A549 (cell line): ENCODE data around the gene GAK. TPM values are rescaled to one million over a fixed set of nuclear protein-coding genes. Genes with fewer than 3 reads are reported as not detected.

Source experiments
- ATAC-seq, 2 experiments: fragments of 200-7000 bp in 1 of 2; fragments of >200 bp in 1 of 2; cut with Nextera tagmentation in 1 of 2; cut with Tn5 transposase in 1 of 2; 3 replicates each; pipeline versions ENCODE4 v1.8.0 to v1.9.1; 2018 to 2020; ENCODE audit warnings: mild to moderate bottlenecking in 1 of 2, moderate library complexity in 1 of 2
- CTCF ChIA-PET: fragments of 300-600 bp; sonication (Branson Sonifier 250); formaldehyde crosslinking; extraction: SDS; loops from one replicate; lab custom pipeline; 2021; ENCODE audit warnings: antibody characterized with exemption, inconsistent platforms; lab: Yijun Ruan, JAX
- POLR2A ChIA-PET: fragments of 350-600 bp; formaldehyde crosslinking; extraction: SDS; loops from one replicate; lab custom pipeline; 2021; ENCODE audit warnings: antibody characterized with exemption, inconsistent platforms; lab: Yijun Ruan, JAX
- DNase-seq, 2 experiments: peaks; one replicate each; pipeline versions ENCODE4 v3.0.0 to v3.0.0-alpha.2; 2011 to 2016; ENCODE audit warnings: low read depth in 1 of 2, low spot score in 1 of 2
- FAIRE-seq: peaks from 2 replicates; lab custom pipeline; 2011; peaks lifted over from hg19 to GRCh38; lab: Jason Lieb, UNC
- H3K27ac ChIP-seq, 2 experiments: fragments of >200 bp; sonication (Bioruptor Twin); formaldehyde crosslinking; 3 replicates each; pipeline ENCODE4 v1.5.1; 2016 to 2017
- H3K4me1 ChIP-seq: fragments of >200 bp; sonication (Bioruptor Twin); formaldehyde crosslinking; 3 replicates; pipeline ENCODE4 v1.6.1; 2016
- H3K4me2 ChIP-seq: fragments of >200 bp; sonication (Bioruptor Twin); formaldehyde crosslinking; 3 replicates; pipeline ENCODE4 v1.6.1; 2016
- H3K4me3 ChIP-seq: fragments of >200 bp; sonication (Bioruptor Twin); formaldehyde crosslinking; 3 replicates; pipeline ENCODE4 v1.5.1; 2016
- H3K9me3 ChIP-seq: fragments of >200 bp; sonication (Bioruptor Twin); formaldehyde crosslinking; 3 replicates; pipeline ENCODE4 v1.6.1; 2016
- CBX8 ChIP-seq: fragments of 200-600 bp; sonication (generic); IDR thresholded peaks from 2 replicates; pipeline ENCODE4 v1.6.1; 2016
- CEBPB ChIP-seq, 2 experiments: fragments of >200 bp in 1 of 2; sonication (Bioruptor Twin) in 1 of 2; formaldehyde crosslinking in 1 of 2; IDR thresholded peaks; 2 replicates each; pipeline ENCODE4 v1.6.1; 2012 to 2016
- CHD2 ChIP-seq: fragments of 150-350 bp; IDR thresholded peaks from 2 replicates; pipeline ENCODE4 v1.6.1; 2014; ENCODE audit warnings: low read length; ENCODE audit not compliant: partially characterized antibody
- CHD4 ChIP-seq: fragments of 200-600 bp; sonication (generic); IDR thresholded peaks from 2 replicates; pipeline ENCODE4 v1.6.1; 2016; ENCODE audit warnings: antibody characterized with exemption, mild to moderate bottlenecking, borderline replicate concordance
- CTCF ChIP-seq: fragments of >200 bp; sonication (Bioruptor Twin); formaldehyde crosslinking; IDR thresholded peaks from 3 replicates; pipeline ENCODE4 v1.5.1; 2016
- EP300 ChIP-seq, 2 experiments: fragments of >200 bp; sonication (Bioruptor Twin); formaldehyde crosslinking; IDR thresholded peaks; 2 replicates in 1 of 2; 3 replicates in 1 of 2; pipeline ENCODE4 v1.6.1; 2016 to 2017
- ESRRA ChIP-seq: fragments of 150-350 bp; IDR thresholded peaks from 2 replicates; pipeline ENCODE4 v1.6.1; 2014; ENCODE audit warnings: mild to moderate bottlenecking, low read length, borderline replicate concordance
- FOSB ChIP-seq: fragments of 250-450 bp; sonication (Bioruptor Pico); IDR thresholded peaks from 2 replicates; pipeline ENCODE4 v1.5.0; 2020; ENCODE audit warnings: mild to moderate bottlenecking, moderate library complexity
- GATA3 ChIP-seq: IDR thresholded peaks from 2 replicates; pipeline ENCODE4 v1.6.1; 2012; ENCODE audit warnings: borderline replicate concordance
- HDAC2 ChIP-seq: fragments of 200-600 bp; sonication (generic); IDR thresholded peaks from 2 replicates; pipeline ENCODE4 v1.6.1; 2016
- HEYL ChIP-seq: fragments of 250-450 bp; sonication (Bioruptor Pico); IDR thresholded peaks from 2 replicates; pipeline ENCODE4 v1.8.0; 2021; ENCODE audit warnings: mild to moderate bottlenecking, moderate library complexity
- HOXA7 ChIP-seq: fragments of 250-450 bp; sonication (Bioruptor Pico); IDR thresholded peaks from 2 replicates; pipeline ENCODE4 v1.5.0; 2020; ENCODE audit warnings: mild to moderate bottlenecking, moderate library complexity
- HOXB5 ChIP-seq: fragments of 250-450 bp; sonication (Bioruptor Pico); IDR thresholded peaks from 2 replicates; pipeline ENCODE4 v1.5.0; 2020; ENCODE audit warnings: mild to moderate bottlenecking, moderate library complexity
- MAFK ChIP-seq: fragments of 450-650 bp; IDR thresholded peaks from 2 replicates; pipeline ENCODE4 v1.6.1; 2014; ENCODE audit not compliant: partially characterized antibody
- MYC ChIP-seq: IDR thresholded peaks from 2 replicates; pipeline ENCODE4 v1.6.1; 2012; ENCODE audit warnings: mild to moderate bottlenecking, inconsistent platforms, low read length, improper control_type of control experiment, borderline replicate concordance
- NFE2L2 ChIP-seq: fragments of 150-350 bp; conservative IDR thresholded peaks from 2 replicates; pipeline ENCODE4 v1.6.1; 2014; ENCODE audit warnings: low read length
- NPAS2 ChIP-seq: fragments of 250-450 bp; sonication (Bioruptor Pico); IDR thresholded peaks from 2 replicates; pipeline ENCODE4 v1.8.0; 2022; ENCODE audit warnings: mild to moderate bottlenecking, moderate library complexity, borderline replicate concordance
- NR3C1 ChIP-seq: fragments of >200 bp; sonication (Bioruptor Twin); formaldehyde crosslinking; IDR thresholded peaks from 3 replicates; pipeline ENCODE4 v1.6.1; 2017
- POLR2A ChIP-seq: IDR thresholded peaks from 2 replicates; pipeline ENCODE4 v1.6.1; 2012; ENCODE audit warnings: mild to moderate bottlenecking, low read length
- POLR2AphosphoS2 ChIP-seq: conservative IDR thresholded peaks from 2 replicates; pipeline ENCODE4 v1.6.1; 2012; ENCODE audit warnings: low read length, improper control_type of control experiment, inconsistent platforms
- RAD21 ChIP-seq, 2 experiments: fragments of >200 bp in 1 of 2; sonication (Bioruptor Twin) in 1 of 2; formaldehyde crosslinking in 1 of 2; IDR thresholded peaks in 1 of 2; conservative IDR thresholded peaks in 1 of 2; 2 replicates in 1 of 2; 3 replicates in 1 of 2; pipeline ENCODE4 v1.6.1; 2012 to 2018; ENCODE audit warnings: inconsistent platforms in 1 of 2
- RARB ChIP-seq: fragments of 250-450 bp; sonication (Bioruptor Pico); IDR thresholded peaks from 2 replicates; pipeline ENCODE4 v1.8.0; 2021; ENCODE audit warnings: mild to moderate bottlenecking, moderate library complexity
- SMC3 ChIP-seq: fragments of >200 bp; sonication (Bioruptor Twin); formaldehyde crosslinking; IDR thresholded peaks from 3 replicates; pipeline ENCODE4 v1.6.1; 2018; ENCODE audit warnings: inconsistent platforms
- TP53 ChIP-seq: fragments of 250-450 bp; sonication (Bioruptor Pico); IDR thresholded peaks from 2 replicates; pipeline ENCODE4 v1.5.0; 2021; ENCODE audit warnings: mild to moderate bottlenecking, moderate library complexity
- USF2 ChIP-seq: fragments of 450-650 bp; IDR thresholded peaks from 2 replicates; pipeline ENCODE4 v1.6.1; 2014; ENCODE audit warnings: antibody characterized with exemption
- ZSCAN20 ChIP-seq: fragments of 250-450 bp; sonication (Bioruptor Pico); IDR thresholded peaks from 2 replicates; pipeline ENCODE4 v1.8.0; 2022; ENCODE audit warnings: mild to moderate bottlenecking, moderate library complexity
- WGBS: methylation state at CpG from one replicate; pipeline ENCODE4 v1.1.6; 2017; ENCODE audit errors: missing lambda C conversion rate; 5-methylcytosine and 5-hydroxymethylcytosine counted together
- polyA plus RNA-seq, 4 experiments: library from polyadenylated mRNA; depleted of rRNA in 3 of 4; stranded (reverse); fragments of >200 nt; fragmentation: RNase III in 1 of 4; extraction: RNeasy Plus Mini Kit Qiagen cat#74134 plus additional on column Dnase treatment in 1 of 4; gene quantifications; 2 replicates in 3 of 4; 3 replicates in 1 of 4; pipeline ENCODE4 v1.2.3, GENCODE V29; 2011 to 2017
- TF ChIP-seq, protein P1 (sequence below): IDR thresholded peaks from 2 replicates; pipeline ENCODE4 v1.6.1; 2012; ENCODE audit warnings: low read depth, borderline replicate concordance
- TF ChIP-seq, protein P2 (sequence below): fragments of 250-450 bp; sonication (Bioruptor Pico); IDR thresholded peaks from 2 replicates; pipeline ENCODE4 v1.5.0; 2021; ENCODE audit warnings: mild to moderate bottlenecking, moderate library complexity, borderline replicate concordance
- TF ChIP-seq, protein P3 (sequence below): fragments of 250-450 bp; sonication (Bioruptor Pico); IDR thresholded peaks from 2 replicates; pipeline ENCODE4 v1.5.0; 2020; ENCODE audit warnings: low read depth, mild to moderate bottlenecking, moderate library complexity
- TF ChIP-seq, protein P4 (sequence below): fragments of >200 bp; sonication (Bioruptor Twin); formaldehyde crosslinking; IDR thresholded peaks from 3 replicates; pipeline ENCODE4 v1.6.1; 2016

The GAK gene
- polyA plus RNA-seq, 2 of the 4 experiments (the other 2 are of a cell fraction), result 13.8 to 34.3 TPM

DNA sequence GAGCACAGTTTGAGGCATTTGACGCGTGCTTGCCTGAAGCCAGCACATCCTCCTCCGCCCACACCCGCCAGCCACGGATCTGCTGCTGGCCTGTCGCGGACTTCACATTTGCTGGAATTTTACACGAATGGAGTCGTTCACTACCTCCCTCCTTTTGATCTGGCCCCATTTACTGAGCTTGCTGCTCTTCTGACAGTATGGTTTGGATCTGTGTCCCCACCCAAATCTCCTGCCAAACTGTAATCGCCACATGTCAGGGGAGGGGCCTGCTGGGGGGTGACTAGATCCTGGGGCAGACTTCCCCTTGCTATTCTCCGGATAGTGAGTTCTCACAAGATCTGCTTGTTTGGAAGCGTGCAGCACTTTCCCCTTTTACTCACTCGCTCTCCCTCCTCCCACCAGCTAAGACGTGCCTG, 86.3 kb downstream of the GAK start:
- ChIA-PET POLR2A (no interaction called here), CTCF (interaction anchor here (1.3 to 2.3 kb wide), 2 partner anchors 10 to 104 kb away, joined by 4 to 5 read pairs; no protein-coding TSS in a partner anchor)
- no peak for TF ChIP-seq ZSCAN20
- no peak for TF ChIP-seq SMC3
- no peak for TF ChIP-seq CBX8
- no peak for TF ChIP-seq CHD4
- no peak for TF ChIP-seq CHD2
- TF ChIP-seq EP300 (IDR thresholded peaks at IDR 0.05), result no peak
- TF ChIP-seq, protein P1, sequence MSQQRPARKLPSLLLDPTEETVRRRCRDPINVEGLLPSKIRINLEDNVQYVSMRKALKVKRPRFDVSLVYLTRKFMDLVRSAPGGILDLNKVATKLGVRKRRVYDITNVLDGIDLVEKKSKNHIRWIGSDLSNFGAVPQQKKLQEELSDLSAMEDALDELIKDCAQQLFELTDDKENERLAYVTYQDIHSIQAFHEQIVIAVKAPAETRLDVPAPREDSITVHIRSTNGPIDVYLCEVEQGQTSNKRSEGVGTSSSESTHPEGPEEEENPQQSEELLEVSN, result no peak
- TF ChIP-seq RARB, result no peak
- TF ChIP-seq HOXB5, result no peak
- TF ChIP-seq, protein P2, sequence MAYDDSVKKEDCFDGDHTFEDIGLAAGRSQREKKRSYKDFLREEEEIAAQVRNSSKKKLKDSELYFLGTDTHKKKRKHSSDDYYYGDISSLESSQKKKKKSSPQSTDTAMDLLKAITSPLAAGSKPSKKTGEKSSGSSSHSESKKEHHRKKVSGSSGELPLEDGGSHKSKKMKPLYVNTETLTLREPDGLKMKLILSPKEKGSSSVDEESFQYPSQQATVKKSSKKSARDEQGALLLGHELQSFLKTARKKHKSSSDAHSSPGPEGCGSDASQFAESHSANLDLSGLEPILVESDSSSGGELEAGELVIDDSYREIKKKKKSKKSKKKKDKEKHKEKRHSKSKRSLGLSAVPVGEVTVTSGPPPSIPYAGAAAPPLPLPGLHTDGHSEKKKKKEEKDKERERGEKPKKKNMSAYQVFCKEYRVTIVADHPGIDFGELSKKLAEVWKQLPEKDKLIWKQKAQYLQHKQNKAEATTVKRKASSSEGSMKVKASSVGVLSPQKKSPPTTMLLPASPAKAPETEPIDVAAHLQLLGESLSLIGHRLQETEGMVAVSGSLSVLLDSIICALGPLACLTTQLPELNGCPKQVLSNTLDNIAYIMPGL (CRISPR knock-in tag), result no peak
- TF ChIP-seq HEYL (CRISPR knock-in tag), result no peak
- TF ChIP-seq ESRRA, result no peak
- no peak for TF ChIP-seq NR3C1
- no peak for TF ChIP-seq HOXA7 (CRISPR knock-in tag)
- TF ChIP-seq NFE2L2, result no peak
- no peak for TF ChIP-seq RAD21 (conservative IDR thresholded peaks at IDR 0.05 in 1 of 2, IDR thresholded peaks at IDR 0.05 in 1 of 2)
- TF ChIP-seq, protein P3, sequence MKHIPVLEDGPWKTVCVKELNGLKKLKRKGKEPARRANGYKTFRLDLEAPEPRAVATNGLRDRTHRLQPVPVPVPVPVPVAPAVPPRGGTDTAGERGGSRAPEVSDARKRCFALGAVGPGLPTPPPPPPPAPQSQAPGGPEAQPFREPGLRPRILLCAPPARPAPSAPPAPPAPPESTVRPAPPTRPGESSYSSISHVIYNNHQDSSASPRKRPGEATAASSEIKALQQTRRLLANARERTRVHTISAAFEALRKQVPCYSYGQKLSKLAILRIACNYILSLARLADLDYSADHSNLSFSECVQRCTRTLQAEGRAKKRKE (CRISPR knock-in tag), result no peak
- TF ChIP-seq FOSB (CRISPR knock-in tag), result no peak
- no peak for TF ChIP-seq USF2
- no peak for TF ChIP-seq TP53 (CRISPR knock-in tag)
- ATAC-seq, result no peak
- WGBS, result 92% methylated on average over 14 of the region's 14 CpGs
- FAIRE-seq, result no peak
- no peak overlapping the region for H3K4me2 ChIP-seq
- H3K4me1 ChIP-seq, result no peaks in the 10 kb centered on the region
- H3K4me3 ChIP-seq, result no peak overlapping the region
- no peak for DNase-seq
- no peak overlapping the region for H3K27ac ChIP-seq
- no peaks in the 10 kb centered on the region; the same call in 2 of the 3 replicates for H3K9me3 ChIP-seq

- POLR2A ChIA-PET, result no interaction called here
- TF ChIP-seq HOXB5 (no peak), MYC (no peak), CEBPB (IDR thresholded peaks at IDR 0.05) (no peak), RAD21 (conservative IDR thresholded peaks at IDR 0.05 in 1 of 2, IDR thresholded peaks at IDR 0.05 in 1 of 2) (no peak), POLR2AphosphoS2 (no peak), CBX8 (no peak), EP300 (IDR thresholded peaks at IDR 0.05) (no peak), HDAC2 (no peak), POLR2A (no peak), HEYL (CRISPR knock-in tag) (no peak), MAFK (no peak), CTCF (no peak), NPAS2 (no peak), GATA3 (no peak)
- TF ChIP-seq, protein P4, sequence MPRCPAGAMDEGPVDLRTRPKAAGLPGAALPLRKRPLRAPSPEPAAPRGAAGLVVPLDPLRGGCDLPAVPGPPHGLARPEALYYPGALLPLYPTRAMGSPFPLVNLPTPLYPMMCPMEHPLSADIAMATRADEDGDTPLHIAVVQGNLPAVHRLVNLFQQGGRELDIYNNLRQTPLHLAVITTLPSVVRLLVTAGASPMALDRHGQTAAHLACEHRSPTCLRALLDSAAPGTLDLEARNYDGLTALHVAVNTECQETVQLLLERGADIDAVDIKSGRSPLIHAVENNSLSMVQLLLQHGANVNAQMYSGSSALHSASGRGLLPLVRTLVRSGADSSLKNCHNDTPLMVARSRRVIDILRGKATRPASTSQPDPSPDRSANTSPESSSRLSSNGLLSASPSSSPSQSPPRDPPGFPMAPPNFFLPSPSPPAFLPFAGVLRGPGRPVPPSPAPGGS, result no peak
- TF ChIP-seq, protein P3 (CRISPR knock-in tag), result no peak
Observed at GRCh38 chr4:845233-845835, 86.8 kb downstream of the GAK start.

More at GRCh38 chr4:845233-845835, 86.8 kb downstream of the GAK start:
- Histone ChIP-seq H3K4me3 (no peak overlapping the region), H3K4me1 (no peaks in the 10 kb centered on the region), H3K4me2 (no peak overlapping the region), H3K27ac (no peak overlapping the region), H3K9me3 (no peaks in the 10 kb centered on the region; the same call in 2 of the 3 replicates)
- DNase-seq, result no peak
- ATAC-seq, result no peak
- 60% methylated on average over 3 of the region's 9 CpGs for WGBS
- CTCF ChIA-PET, result interaction anchor here (1.3 to 2.3 kb wide), 2 partner anchors 10 to 103 kb away, joined by 4 to 5 read pairs; no protein-coding TSS in a partner anchor
- FAIRE-seq, result no peak
